ENCODE results near the gene RHOA. TPM values are rescaled to one million over a fixed set of nuclear protein-coding genes. Genes with fewer than 3 reads are reported as not detected.

The RHOA gene
- total RNA-seq, 3 donors from 2014 or later, result 314 to 686 (median 317) TPM

- no peaks in the 10 kb centered on the region for H3K4me1 ChIP-seq
- TF ChIP-seq CTCF (IDR thresholded peaks at IDR 0.05), result no peak
- TF ChIP-seq POLR2A (IDR thresholded peaks at IDR 0.05), result no peak
- TF ChIP-seq POLR2AphosphoS5 (IDR thresholded peaks at IDR 0.05), result no peak
- no peak overlapping the region for H3K4me3 ChIP-seq
- H3K27ac ChIP-seq, result no peak overlapping the region
- no peaks in the 10 kb centered on the region for H3K9me3 ChIP-seq
- intact Hi-C loops (cut with DNase I; ENCODE audit: low total_unique reads), result loop anchor here (5.0 kb wide), 1 partner anchor 365 kb away; no protein-coding TSS in a partner anchor
- DNase-seq (ENCODE audit: low spot score in 2 of 2), result no peak
- no peaks in the 10 kb centered on the region for H3K36me3 ChIP-seq
- no peaks in the 10 kb centered on the region for H3K27me3 ChIP-seq
These were observed 39.8 kb downstream of the RHOA start for GRCh38 chr3:49371946-49372345.

GRCh38 chr3:49370585-49371290 is 41.0 kb downstream of the RHOA start:
- Histone ChIP-seq H3K27ac (no peak overlapping the region), H3K27me3 (no peaks in the 10 kb centered on the region), H3K9me3 (no peaks in the 10 kb centered on the region), H3K36me3 (no peaks in the 10 kb centered on the region), H3K4me3 (no peak overlapping the region), H3K4me1 (no peaks in the 10 kb centered on the region)
- TF ChIP-seq POLR2A (IDR thresholded peaks at IDR 0.05) (no peak), CTCF (IDR thresholded peaks at IDR 0.05) (no peak), POLR2AphosphoS5 (IDR thresholded peaks at IDR 0.05) (no peak)
- no peak for DNase-seq (ENCODE audit: low spot score in 2 of 2)
- intact Hi-C loops (cut with DNase I; ENCODE audit: low total_unique reads), result loop anchor here (5.0 kb wide), 1 partner anchor 367 kb away; no protein-coding TSS in a partner anchor

GRCh38 chr3:49362561-49362960 is 49.2 kb downstream of the RHOA start:
- Histone ChIP-seq H3K27ac (peak overlapping the region in 1 of 2 donors; percentile 18), H3K9me3 (no peaks in the 10 kb centered on the region), H3K4me3 (no peak overlapping the region), H3K4me1 (peaks cover 0 to 5% of the 10 kb centered on the region in 2 donors), H3K27me3 (no peaks in the 10 kb centered on the region), H3K36me3 (no peaks in the 10 kb centered on the region)
- intact Hi-C loops (cut with DNase I; ENCODE audit: low total_unique reads), result no loop called here
- no peak for DNase-seq (ENCODE audit: low spot score in 2 of 2)
- TF ChIP-seq POLR2A (IDR thresholded peaks at IDR 0.05) (no peak), CTCF (IDR thresholded peaks at IDR 0.05) (no peak), POLR2AphosphoS5 (IDR thresholded peaks at IDR 0.05) (no peak)

- Histone ChIP-seq H3K4me1 (peaks cover 0 to 10% of the 10 kb centered on the region in 2 donors), H3K27me3 (no peaks in the 10 kb centered on the region), H3K4me3 (no peak overlapping the region), H3K9me3 (no peaks in the 10 kb centered on the region), H3K27ac (peak overlapping the region; percentile 89 to 97), H3K36me3 (no peaks in the 10 kb centered on the region)
- no peak for TF ChIP-seq CTCF (IDR thresholded peaks at IDR 0.05)
- TF ChIP-seq POLR2AphosphoS5 (IDR thresholded peaks at IDR 0.05), result no peak
- TF ChIP-seq POLR2A (IDR thresholded peaks at IDR 0.05), result no peak
- intact Hi-C loops (cut with DNase I; ENCODE audit: low total_unique reads), result no loop called here
- no peak for DNase-seq (ENCODE audit: low spot score in 2 of 2)
These were observed 52.2 kb downstream of the RHOA start for GRCh38 chr3:49359623-49360022.

GRCh38 chr3:49358884-49359225 is 52.9 kb downstream of the RHOA start:
- intact Hi-C loops (cut with DNase I; ENCODE audit: low total_unique reads), result no loop called here
- DNase-seq (ENCODE audit: low spot score in 2 of 2), result no peak
- TF ChIP-seq CTCF (IDR thresholded peaks at IDR 0.05) (no peak), POLR2AphosphoS5 (IDR thresholded peaks at IDR 0.05) (no peak), POLR2A (IDR thresholded peaks at IDR 0.05) (no peak)
- Histone ChIP-seq H3K27me3 (no peaks in the 10 kb centered on the region), H3K4me1 (peaks cover 0 to 10% of the 10 kb centered on the region in 2 donors), H3K36me3 (no peaks in the 10 kb centered on the region), H3K4me3 (peak overlapping the region; percentile 76 to 97 (median 80)), H3K27ac (peak overlapping the region; percentile 89 to 97), H3K9me3 (no peaks in the 10 kb centered on the region)

Data from breast epithelium (tissue), 4 donors.